Activated T-helper 1 cell treated with anti-CD3 and anti-CD28 coated beads, Interleukin-12 subunit alpha, Interleukin-12 subunit beta, Interleukin-2, Interleukin-4 antibody, amounts not matched to agents 30 ng/mL and 10 ng/mL and 1 ng/mL, durations not matched to agents 14 hours and 24 hours and 36 hours (primary cell): ENCODE measurements around the gene NRXN2. TPM values are rescaled to one million over a fixed set of nuclear protein-coding genes. Genes with fewer than 3 reads are reported as not detected.

Experiments used
- DNase-seq: peaks from one replicate; pipeline ENCODE4 v3.0.0; 2021; ENCODE audit warnings: low spot score
- H3K27ac Mint-ChIP-seq: one replicate; pipeline ENCODE4 v1.8.0; 2021; ENCODE audit warnings: mild to moderate bottlenecking, mixed read lengths
- H3K27me3 Mint-ChIP-seq: one replicate; pipeline ENCODE4 v1.8.0; 2022; ENCODE audit warnings: mild to moderate bottlenecking, moderate library complexity, mixed read lengths; ENCODE audit not compliant: insufficient read depth
- H3K36me3 Mint-ChIP-seq: one replicate; pipeline ENCODE4 v1.8.0; 2021; ENCODE audit warnings: low read depth, mixed read lengths
- H3K4me1 Mint-ChIP-seq: one replicate; pipeline ENCODE4 v1.8.0; 2021; ENCODE audit warnings: low read depth, mixed read lengths
- H3K4me3 Mint-ChIP-seq: one replicate; pipeline ENCODE4 v1.8.0; 2021; ENCODE audit warnings: mild to moderate bottlenecking, moderate library complexity, mixed read lengths
- H3K9me3 Mint-ChIP-seq: one replicate; pipeline ENCODE4 v1.8.0; 2021; ENCODE audit warnings: mixed read lengths
- intact Hi-C: fragments of 100-400 bp; cut with micrococcal nuclease; formaldehyde crosslinking; loops from one replicate; pipeline ENCODE4 v1.15.1; 2024
- total RNA-seq: library from RNA; stranded (reverse); gene quantifications from 2 replicates; pipeline ENCODE4 v1.2.3, GENCODE V29; 2022

The NRXN2 gene
- 0.17 and 0.23 TPM in 2 replicates for total RNA-seq

DNA sequence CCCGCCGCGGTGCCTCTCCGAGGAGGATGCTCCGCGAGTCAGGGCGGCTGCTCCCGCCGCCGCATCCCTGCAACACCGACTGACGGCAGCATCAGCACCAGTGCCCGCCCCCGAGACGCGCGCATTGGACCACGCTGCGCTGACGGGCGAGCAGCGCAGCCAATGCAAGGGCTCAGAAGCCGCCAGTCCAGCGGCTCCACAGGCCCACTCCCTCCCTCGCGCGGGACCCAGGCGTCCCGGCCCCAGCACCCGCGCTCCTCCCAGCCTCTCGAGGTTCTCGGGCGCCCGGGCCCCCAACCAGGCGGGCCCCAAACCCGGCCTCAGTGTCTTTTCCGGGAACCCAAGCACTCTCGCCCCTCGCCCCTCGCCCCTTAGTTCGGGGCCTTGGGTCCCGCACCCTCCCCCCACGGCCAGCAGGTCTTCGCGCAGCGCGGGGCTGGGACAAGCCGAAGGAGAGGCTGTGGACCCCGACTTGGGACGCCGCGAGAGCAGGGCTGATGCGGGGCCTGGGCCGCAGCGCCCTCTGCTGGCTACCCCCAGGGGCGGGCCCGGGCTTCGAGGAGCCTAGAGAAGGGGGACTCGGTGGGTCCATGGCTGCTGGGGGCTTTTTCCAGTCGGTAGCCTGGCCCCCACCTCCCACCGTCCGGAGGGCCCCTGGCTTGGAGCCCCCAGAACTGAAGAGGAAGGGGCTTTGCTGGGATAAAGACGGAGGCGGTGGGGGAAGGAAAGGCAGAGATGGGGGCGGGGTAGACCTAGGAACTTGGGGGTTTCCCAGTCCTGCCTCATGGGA is at the start of gene NRXN2:
Gene NRXN2, minus strand, starts transcription at position 81 of the 790 bp plus-strand sequence. CDS start 9,498 bp downstream, outside the sequence.
- intact Hi-C loops: loop anchor here (1.0 kb wide), 3 partner anchors 20 to 170 kb away; no protein-coding TSS in a partner anchor

DNA sequence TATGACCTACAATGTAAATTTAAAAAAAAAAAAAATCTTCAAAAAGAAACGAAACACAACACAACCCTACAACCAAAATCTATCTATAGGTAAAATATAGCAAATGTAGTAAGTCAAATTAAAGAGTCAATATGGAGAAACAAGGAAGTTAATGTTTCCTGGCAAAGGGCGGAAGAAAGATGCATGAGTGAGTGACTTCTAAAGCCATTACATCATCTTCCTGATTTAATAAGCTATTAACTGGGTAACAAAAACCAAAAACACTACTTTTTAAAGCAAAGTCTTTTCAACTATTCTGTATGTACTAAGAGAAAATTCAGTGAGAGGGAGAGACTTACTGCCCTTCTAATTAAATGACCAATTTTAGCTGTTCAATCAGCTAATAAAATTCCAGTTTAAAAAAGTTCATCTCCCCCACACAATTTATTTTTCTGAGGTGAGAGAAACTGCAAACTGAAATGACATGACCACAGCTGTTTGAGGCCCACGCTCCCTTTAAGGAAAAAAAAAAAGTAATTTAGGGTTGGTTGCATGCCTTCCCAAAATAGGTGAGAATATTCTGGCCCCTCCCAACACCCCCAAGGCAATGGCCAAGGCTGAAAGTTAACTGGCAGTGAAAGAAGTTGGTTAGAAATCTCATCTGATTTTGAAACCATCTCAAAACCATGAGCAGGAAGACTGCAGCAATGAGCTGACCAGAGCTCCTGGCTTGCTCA is 49.5 kb upstream of the NRXN2 start:
- intact Hi-C loops: loop anchor here (1.0 kb wide), 1 partner anchor 8 kb away; no protein-coding TSS in a partner anchor
- Mint-ChIP-seq H3K4me1 (peaks cover 90% of the 10 kb centered on the region), H3K27me3 (no peaks in the 10 kb centered on the region), H3K9me3 (no peaks in the 10 kb centered on the region), H3K36me3 (peaks cover 91% of the 10 kb centered on the region), H3K27ac (peak overlapping the region; percentile 58), H3K4me3 (peak overlapping the region; percentile 59)
- no peak for DNase-seq

More for the DNA sequence above, at the start of gene NRXN2:
- peaks cover 41% of the 10 kb centered on the region for H3K27me3 Mint-ChIP-seq
- H3K36me3 Mint-ChIP-seq: peaks cover 5% of the 10 kb centered on the region
- H3K9me3 Mint-ChIP-seq: no peaks in the 10 kb centered on the region
- H3K4me3 Mint-ChIP-seq: peak within 1 kb of the TSS; percentile 62
- H3K27ac Mint-ChIP-seq: peak within 1 kb of the TSS; percentile 52
- H3K4me1 Mint-ChIP-seq: peaks cover 13% of the 10 kb centered on the region
- DNase-seq: peak; percentile 90

GRCh38 chr11:64771861-64772260 is 48.9 kb upstream of the NRXN2 start:
- H3K27ac Mint-ChIP-seq: peak overlapping the region; percentile 41

DNA sequence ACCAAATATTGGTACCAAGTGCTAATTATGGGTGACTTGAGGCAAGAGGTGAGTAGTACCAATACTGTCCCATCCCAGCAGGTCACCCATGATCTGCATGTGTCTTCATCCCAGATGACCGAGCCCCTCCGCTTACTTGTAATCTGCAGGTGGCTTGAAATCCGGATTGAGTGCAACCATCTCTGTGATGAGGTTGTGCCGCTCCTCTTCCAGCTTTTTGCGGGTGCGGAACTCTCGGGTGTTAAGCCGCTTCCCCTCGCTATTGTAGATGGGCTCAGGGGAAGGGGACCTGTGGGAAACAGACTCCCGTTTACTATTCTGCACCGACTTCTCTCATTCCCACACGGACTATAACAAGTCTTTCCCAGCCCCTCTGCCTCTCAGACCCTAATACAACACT is 47.1 kb upstream of the NRXN2 start:
- DNase-seq: no peak
- intact Hi-C loops: no loop called here
- Mint-ChIP-seq H3K4me3 (no peak overlapping the region), H3K4me1 (peaks cover 84% of the 10 kb centered on the region), H3K27ac (no peak overlapping the region), H3K27me3 (no peaks in the 10 kb centered on the region), H3K36me3 (peaks cover 82% of the 10 kb centered on the region), H3K9me3 (no peaks in the 10 kb centered on the region)

More at GRCh38 chr11:64771861-64772260, 48.9 kb upstream of the NRXN2 start:
- H3K36me3 Mint-ChIP-seq: peaks cover 89% of the 10 kb centered on the region
- peak overlapping the region; percentile 59 for H3K4me3 Mint-ChIP-seq
- H3K4me1 Mint-ChIP-seq: peaks cover 89% of the 10 kb centered on the region
- no peak for DNase-seq
- intact Hi-C loops: loop anchor here (1.0 kb wide), 1 partner anchor 8 kb away; no protein-coding TSS in a partner anchor
- H3K27me3 Mint-ChIP-seq: no peaks in the 10 kb centered on the region
- no peaks in the 10 kb centered on the region for H3K9me3 Mint-ChIP-seq

DNA sequence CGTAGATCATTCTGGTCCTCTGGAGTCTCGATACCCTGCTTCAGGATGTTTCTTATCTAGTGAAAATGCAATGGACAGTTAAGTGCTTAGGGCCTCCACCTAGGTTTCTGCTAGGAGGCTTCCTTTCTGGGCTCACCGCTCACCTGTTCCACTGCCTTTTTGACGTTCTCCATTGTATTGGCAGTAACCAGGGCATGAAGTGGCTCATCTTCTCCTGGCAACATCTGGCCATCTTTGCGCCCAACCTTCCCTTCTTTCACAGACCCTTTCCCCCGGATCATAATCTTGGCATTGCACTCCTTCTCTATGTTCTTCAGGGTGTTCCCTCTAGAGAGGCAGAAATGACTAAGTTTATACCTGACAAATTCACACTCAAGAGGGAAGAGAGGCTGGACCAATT is 46.3 kb upstream of the NRXN2 start:
- peaks cover 84% of the 10 kb centered on the region for H3K4me1 Mint-ChIP-seq
- DNase-seq: no peak
- peak overlapping the region; percentile 61 for H3K27ac Mint-ChIP-seq
- H3K4me3 Mint-ChIP-seq: peak overlapping the region; percentile 6
- peaks cover 82% of the 10 kb centered on the region for H3K36me3 Mint-ChIP-seq
- no peaks in the 10 kb centered on the region for H3K27me3 Mint-ChIP-seq
- intact Hi-C loops: no loop called here
- no peaks in the 10 kb centered on the region for H3K9me3 Mint-ChIP-seq

DNA sequence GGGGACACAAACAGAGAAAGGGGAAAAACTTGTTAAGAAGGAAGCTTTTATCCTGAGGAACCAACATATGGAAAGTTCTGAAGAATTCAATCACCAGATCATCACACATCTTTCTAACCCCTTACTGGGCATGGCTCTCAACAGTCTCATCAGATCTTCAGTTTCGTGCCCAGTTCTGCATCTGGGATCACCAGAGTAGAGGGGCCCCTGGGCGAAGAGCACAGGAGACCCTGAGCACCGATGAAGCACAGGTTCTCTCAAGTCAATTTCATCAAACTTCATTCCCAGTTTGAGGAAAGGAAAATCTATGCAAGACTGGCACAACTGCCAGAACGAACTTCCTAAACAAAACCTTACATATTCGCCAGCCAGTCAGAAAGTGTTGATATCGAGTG is 45.3 kb upstream of the NRXN2 start:
- no peak overlapping the region for H3K27ac Mint-ChIP-seq
- intact Hi-C loops: no loop called here
- no peak for DNase-seq
- H3K4me3 Mint-ChIP-seq: peak overlapping the region; percentile 7
- no peaks in the 10 kb centered on the region for H3K27me3 Mint-ChIP-seq
- H3K9me3 Mint-ChIP-seq: no peaks in the 10 kb centered on the region
- H3K36me3 Mint-ChIP-seq: peaks cover 85% of the 10 kb centered on the region
- peaks cover 86% of the 10 kb centered on the region for H3K4me1 Mint-ChIP-seq

GRCh38 chr11:64767344-64768299 is 44.6 kb upstream of the NRXN2 start:
- DNase-seq: peak; percentile 71
- Mint-ChIP-seq H3K4me3 (no peak overlapping the region), H3K4me1 (peaks cover 86% of the 10 kb centered on the region), H3K27ac (peak overlapping the region; percentile 21), H3K27me3 (no peaks in the 10 kb centered on the region), H3K9me3 (no peaks in the 10 kb centered on the region), H3K36me3 (peaks cover 85% of the 10 kb centered on the region)
- intact Hi-C loops: loop anchor here (1.0 kb wide), 2 partner anchors 10 to 24 kb away; no protein-coding TSS in a partner anchor

DNA sequence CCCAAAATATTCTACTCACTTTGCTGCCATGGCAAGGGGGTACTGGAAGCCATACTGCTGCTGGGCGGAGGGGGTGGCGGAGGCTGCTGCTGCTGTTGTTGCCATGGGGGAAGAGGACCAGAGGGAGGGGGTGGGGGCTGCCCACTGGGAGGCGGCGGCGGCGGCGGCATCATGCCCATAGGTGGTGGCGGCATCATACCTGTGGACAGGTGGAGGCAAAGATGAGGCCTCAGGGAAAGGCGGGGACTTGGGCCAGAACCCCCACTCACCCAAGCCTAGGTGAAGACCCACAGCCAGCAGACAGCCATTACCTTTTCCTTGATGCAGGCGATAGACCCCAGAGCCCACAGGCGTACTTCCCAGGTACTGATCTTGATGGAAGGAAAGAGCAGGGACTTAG is 43.9 kb upstream of the NRXN2 start:
- no peak for DNase-seq
- Mint-ChIP-seq H3K27me3 (no peaks in the 10 kb centered on the region), H3K4me3 (no peak overlapping the region), H3K9me3 (no peaks in the 10 kb centered on the region), H3K4me1 (peaks cover 86% of the 10 kb centered on the region), H3K27ac (no peak overlapping the region), H3K36me3 (peaks cover 83% of the 10 kb centered on the region)
- intact Hi-C loops: loop anchor here (1.0 kb wide), 2 partner anchors 10 to 24 kb away; no protein-coding TSS in a partner anchor

- DNase-seq: no peak
- Mint-ChIP-seq H3K4me1 (peaks cover 86% of the 10 kb centered on the region), H3K4me3 (no peak overlapping the region), H3K9me3 (no peaks in the 10 kb centered on the region), H3K27ac (peak overlapping the region; percentile 61), H3K36me3 (peaks cover 78% of the 10 kb centered on the region), H3K27me3 (no peaks in the 10 kb centered on the region)
- intact Hi-C loops: no loop called here
Observed at GRCh38 chr11:64765851-64766665, 43.1 kb upstream of the NRXN2 start.

GRCh38 chr11:64765291-64765850 is 42.4 kb upstream of the NRXN2 start:
- H3K4me3 Mint-ChIP-seq: peak overlapping the region; percentile 80
- H3K36me3 Mint-ChIP-seq: peaks cover 75% of the 10 kb centered on the region
- DNase-seq: no peak
- H3K4me1 Mint-ChIP-seq: peaks cover 86% of the 10 kb centered on the region
- no peaks in the 10 kb centered on the region for H3K9me3 Mint-ChIP-seq
- H3K27me3 Mint-ChIP-seq: no peaks in the 10 kb centered on the region
- peak overlapping the region; percentile 88 for H3K27ac Mint-ChIP-seq
- intact Hi-C loops: no loop called here

DNA sequence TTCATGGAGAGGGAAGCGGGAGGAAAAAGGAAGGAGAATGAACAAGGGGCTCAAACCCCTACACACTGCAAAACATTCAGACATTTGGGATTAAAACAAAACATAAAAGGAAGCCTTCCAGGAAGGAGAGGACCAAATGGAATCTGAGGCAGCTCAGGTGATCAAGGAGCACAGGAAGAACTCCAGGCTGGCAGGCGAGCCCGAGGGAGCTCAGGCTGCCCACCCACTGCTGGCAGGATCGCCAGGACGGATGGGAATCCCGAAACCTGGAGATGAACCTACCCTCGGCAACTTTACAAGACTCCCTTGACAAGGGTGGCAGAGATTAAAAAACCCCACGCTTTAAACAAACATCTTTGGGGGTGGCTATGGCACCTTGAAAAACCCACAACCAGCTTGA is 41.8 kb upstream of the NRXN2 start:
- Mint-ChIP-seq H3K9me3 (no peaks in the 10 kb centered on the region), H3K4me1 (peaks cover 90% of the 10 kb centered on the region), H3K27me3 (no peaks in the 10 kb centered on the region), H3K4me3 (peak overlapping the region; percentile 80), H3K27ac (peak overlapping the region; percentile 88), H3K36me3 (peaks cover 72% of the 10 kb centered on the region)
- intact Hi-C loops: loop anchor here (1.0 kb wide), 2 partner anchors 8 to 19 kb away; no protein-coding TSS in a partner anchor
- DNase-seq: no peak
